ENCODE results near the gene ZNF302.

Gene ZNF302

GRCh38 chr19:34733266-34733745 is 55.8 kb downstream of the ZNF302 start:
- no peak for DNase-seq

GRCh38 chr19:34733746-34734536 is 56.5 kb downstream of the ZNF302 start, which contains the start of gene ZNF181:
Gene ZNF181 (plus strand): TSS chr19:34734243. CDS start chr19:34735038, 795 bp downstream.
- peak; percentile 75 for DNase-seq

GRCh38 chr19:34734537-34735103 is 57.1 kb downstream of the ZNF302 start:
- DNase-seq = no peak

Data from activated T-cell treated with anti-CD3 and anti-CD28 coated beads for 4 hours (primary cell).